SK-N-SH (cell line): ENCODE data around the gene DLD. TPM values are rescaled to one million over a fixed set of nuclear protein-coding genes. Genes with fewer than 3 reads are reported as not detected.

ENCODE experiments used
- CTCF ChIA-PET: fragments of 300-600, 350-600 bp; formaldehyde crosslinking; extraction: SDS; loops from one replicate; lab custom pipeline; 2021; lab: Yijun Ruan, JAX
- POLR2A ChIA-PET: fragments of 350-600 bp; sonication (Branson Sonifier 250); formaldehyde crosslinking; extraction: SDS; loops from one replicate; lab custom pipeline; 2020; ENCODE audit warnings: antibody characterized with exemption, inconsistent platforms; lab: Yijun Ruan, JAX
- DNase-seq: peaks from one replicate; pipeline ENCODE4 v3.0.0; 2012
- H2AFZ ChIP-seq: fragments of 200-600 bp; sonication (generic); 2 replicates; pipeline ENCODE4 v1.8.1; 2016; ENCODE audit warnings: antibody characterized with exemption, mild to moderate bottlenecking, low read depth
- H3F3A ChIP-seq: fragments of 200-600 bp; sonication (generic); replicated peaks from 2 replicates; pipeline ENCODE3; 2016; ENCODE audit warnings: antibody characterized with exemption, mild to moderate bottlenecking; ENCODE audit not compliant: insufficient read depth
- H3K27ac ChIP-seq, 2 experiments: fragments of 200-500 bp in 1 of 2; fragments of 200-600 bp in 1 of 2; sonication (Bioruptor generic) in 1 of 2; sonication (generic), shearing (Covaris generic) in 1 of 2; 2 replicates each; pipeline versions ENCODE4 v1.5.1 to v1.6.1; 2014 to 2016; ENCODE audit warnings: low read depth in 2 of 2, inconsistent platforms in 1 of 2, low read length in 1 of 2, mild to moderate bottlenecking in 1 of 2, mixed read lengths in 1 of 2
- H3K27me3 ChIP-seq: fragments of 200-600 bp; sonication (generic), shearing (Covaris generic); 2 replicates; pipeline ENCODE4 v1.6.1; 2016; ENCODE audit warnings: mixed run types; ENCODE audit not compliant: insufficient read depth
- H3K36me3 ChIP-seq, 2 experiments: fragments of 200-500 bp in 1 of 2; fragments of 200-600 bp in 1 of 2; sonication (Bioruptor generic) in 1 of 2; sonication (generic) in 1 of 2; replicated peaks in 1 of 2; 2 replicates each; pipeline versions ENCODE3 to v1.5.1; 2014 to 2016; ENCODE audit warnings: low read length in 1 of 2, mild to moderate bottlenecking in 1 of 2; ENCODE audit not compliant: insufficient read depth in 2 of 2, control insufficient read depth in 1 of 2
- H3K4me1 ChIP-seq, 2 experiments: fragments of 200-500 bp in 1 of 2; fragments of 200-600 bp in 1 of 2; sonication (Bioruptor generic) in 1 of 2; sonication (generic), shearing (Covaris generic) in 1 of 2; 2 replicates each; pipeline versions ENCODE4 v1.5.1 to v1.6.1; 2014 to 2016; ENCODE audit warnings: low read depth in 1 of 2, low read length in 1 of 2, mixed run types in 1 of 2; ENCODE audit not compliant: insufficient read depth in 2 of 2, control insufficient read depth in 1 of 2
- H3K4me2 ChIP-seq: fragments of 200-600 bp; sonication (generic), shearing (Covaris generic); 2 replicates; pipeline ENCODE4 v1.6.1; 2017; ENCODE audit warnings: mixed run types
- H3K4me3 ChIP-seq, 2 experiments: fragments of 200-500 bp in 1 of 2; fragments of 200-600 bp in 1 of 2; sonication (Bioruptor generic) in 1 of 2; sonication (generic), shearing (Covaris generic) in 1 of 2; 2 replicates each; pipeline versions ENCODE4 v1.5.1 to v1.8.1; 2014 to 2016; ENCODE audit warnings: low read depth in 2 of 2, inconsistent platforms in 1 of 2, low read length in 1 of 2, mild to moderate bottlenecking in 1 of 2, mixed read lengths in 1 of 2, moderate library complexity in 1 of 2
- H3K79me2 ChIP-seq: fragments of 200-600 bp; sonication (generic); 2 replicates; pipeline ENCODE4 v1.8.1; 2017; ENCODE audit warnings: mild to moderate bottlenecking; ENCODE audit not compliant: insufficient read depth
- H3K9ac ChIP-seq: fragments of 200-600 bp; sonication (generic); 2 replicates; pipeline ENCODE4 v1.6.1; 2017; ENCODE audit warnings: mixed run types
- H3K9me2 ChIP-seq: fragments of 200-600 bp; sonication (generic); 2 replicates; pipeline ENCODE4 v1.6.1; 2017; ENCODE audit warnings: mixed run types
- H3K9me3 ChIP-seq: fragments of 200-600 bp; sonication (generic); 2 replicates; pipeline ENCODE4 v1.6.1; 2017; ENCODE audit warnings: mixed run types, mild to moderate bottlenecking, moderate library complexity
- H4K20me1 ChIP-seq: fragments of 200-600 bp; sonication (generic); 2 replicates; pipeline ENCODE4 v1.6.1; 2017; ENCODE audit warnings: mild to moderate bottlenecking, mixed run types; ENCODE audit not compliant: insufficient read depth
- FOSL2 ChIP-seq: IDR thresholded peaks from 2 replicates; pipeline ENCODE4 v1.4.0; 2012; ENCODE audit warnings: low read depth, mild to moderate bottlenecking, moderate library complexity, borderline replicate concordance
- JUND ChIP-seq: IDR thresholded peaks from 2 replicates; pipeline ENCODE4 v1.4.0; 2012
- MEF2A ChIP-seq: IDR thresholded peaks from 2 replicates; pipeline ENCODE4 v1.4.0; 2012; ENCODE audit warnings: low read depth, borderline replicate concordance
- NRF1 ChIP-seq: IDR thresholded peaks from 2 replicates; pipeline ENCODE4 v1.6.1; 2012; ENCODE audit warnings: low read depth, mild to moderate bottlenecking, low read length
- RAD21 ChIP-seq: IDR thresholded peaks from 2 replicates; pipeline ENCODE4 v1.6.1; 2012; ENCODE audit warnings: mild to moderate bottlenecking, low read length
- RCOR1 ChIP-seq: fragments of 150-350 bp; IDR thresholded peaks from 2 replicates; pipeline ENCODE4 v1.6.1; 2017; ENCODE audit warnings: antibody characterized with exemption, low read length
- RXRA ChIP-seq: IDR thresholded peaks from 2 replicates; pipeline ENCODE4 v1.4.0; 2012; ENCODE audit warnings: low read depth, mild to moderate bottlenecking, borderline replicate concordance
- SMC3 ChIP-seq: IDR thresholded peaks from 2 replicates; pipeline ENCODE4 v1.6.1; 2012; ENCODE audit warnings: low read depth, low read length, improper control_type of control experiment
- YY1 ChIP-seq: IDR thresholded peaks from 2 replicates; pipeline ENCODE4 v1.4.0; 2012; ENCODE audit warnings: low read depth, mild to moderate bottlenecking
- WGBS: methylation state at CpG from one replicate; pipeline ENCODE4 v1.1.6; 2017; ENCODE audit warnings: low lambda C conversion rate; 5-methylcytosine and 5-hydroxymethylcytosine counted together
- polyA plus RNA-seq, 3 experiments: library from polyadenylated mRNA; depleted of rRNA; stranded (reverse); fragments of >200 nt; gene quantifications; 2 replicates each; pipeline ENCODE4 v1.2.3, GENCODE V29; 2012
- TF ChIP-seq, protein P1 (sequence below): IDR thresholded peaks from 2 replicates; pipeline ENCODE4; 2012
- TF ChIP-seq, protein P2 (sequence below): IDR thresholded peaks from 2 replicates; pipeline ENCODE4 v1.4.0; 2012; ENCODE audit warnings: low read depth
- TF ChIP-seq, protein P3 (sequence below): IDR thresholded peaks from 2 replicates; pipeline ENCODE4 v1.6.1; 2012; ENCODE audit warnings: mild to moderate bottlenecking, low read depth, low read length, moderate library complexity
- TF ChIP-seq, protein P4 (sequence below): IDR thresholded peaks from 2 replicates; pipeline ENCODE4 v1.4.0; 2012; ENCODE audit warnings: low read depth, borderline replicate concordance
- TF ChIP-seq, protein P5 (sequence below): fragments of 150-350 bp; IDR thresholded peaks from 2 replicates; pipeline ENCODE4 v1.6.1; 2016; ENCODE audit warnings: mild to moderate bottlenecking, low read depth, low read length

DLD gene
- polyA plus RNA-seq, 1 of the 3 experiments (the other 2 are of a cell fraction) = 140 TPM

DNA sequence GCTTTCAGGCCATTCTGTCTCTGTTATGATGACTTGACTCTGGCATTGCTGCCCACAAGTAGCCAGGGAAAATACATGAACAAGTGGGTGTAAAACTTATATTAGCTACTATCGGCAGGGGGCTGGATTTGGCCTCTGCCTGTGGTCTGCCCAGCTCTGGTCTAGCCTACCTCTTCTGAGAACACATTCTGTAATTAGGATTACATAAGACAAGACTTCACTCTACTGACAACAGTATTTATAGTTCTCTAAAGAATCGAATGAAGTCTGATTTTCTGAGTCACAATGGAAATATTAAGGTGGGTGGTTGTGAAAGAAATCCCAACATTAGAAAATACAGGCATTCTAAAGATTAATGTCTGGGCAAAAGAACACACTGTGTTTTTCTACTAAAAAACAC lies 55.5 kb downstream of the DLD start:
- no peaks in the 10 kb centered on the region; the same call in 1 of the 2 replicates for H4K20me1 ChIP-seq
- H3F3A ChIP-seq = peaks cover 75% of the 10 kb centered on the region
- TF ChIP-seq, protein P1, sequence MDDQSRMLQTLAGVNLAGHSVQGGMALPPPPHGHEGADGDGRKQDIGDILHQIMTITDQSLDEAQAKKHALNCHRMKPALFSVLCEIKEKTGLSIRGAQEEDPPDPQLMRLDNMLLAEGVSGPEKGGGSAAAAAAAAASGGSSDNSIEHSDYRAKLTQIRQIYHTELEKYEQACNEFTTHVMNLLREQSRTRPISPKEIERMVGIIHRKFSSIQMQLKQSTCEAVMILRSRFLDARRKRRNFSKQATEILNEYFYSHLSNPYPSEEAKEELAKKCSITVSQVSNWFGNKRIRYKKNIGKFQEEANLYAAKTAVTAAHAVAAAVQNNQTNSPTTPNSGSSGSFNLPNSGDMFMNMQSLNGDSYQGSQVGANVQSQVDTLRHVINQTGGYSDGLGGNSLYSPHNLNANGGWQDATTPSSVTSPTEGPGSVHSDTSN = peak; percentile 62
- no peak for TF ChIP-seq NRF1
- TF ChIP-seq, protein P2, sequence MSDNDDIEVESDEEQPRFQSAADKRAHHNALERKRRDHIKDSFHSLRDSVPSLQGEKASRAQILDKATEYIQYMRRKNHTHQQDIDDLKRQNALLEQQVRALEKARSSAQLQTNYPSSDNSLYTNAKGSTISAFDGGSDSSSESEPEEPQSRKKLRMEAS = no peak
- TF ChIP-seq RXRA = no peak
- no peak for TF ChIP-seq SMC3
- TF ChIP-seq, protein P3, sequence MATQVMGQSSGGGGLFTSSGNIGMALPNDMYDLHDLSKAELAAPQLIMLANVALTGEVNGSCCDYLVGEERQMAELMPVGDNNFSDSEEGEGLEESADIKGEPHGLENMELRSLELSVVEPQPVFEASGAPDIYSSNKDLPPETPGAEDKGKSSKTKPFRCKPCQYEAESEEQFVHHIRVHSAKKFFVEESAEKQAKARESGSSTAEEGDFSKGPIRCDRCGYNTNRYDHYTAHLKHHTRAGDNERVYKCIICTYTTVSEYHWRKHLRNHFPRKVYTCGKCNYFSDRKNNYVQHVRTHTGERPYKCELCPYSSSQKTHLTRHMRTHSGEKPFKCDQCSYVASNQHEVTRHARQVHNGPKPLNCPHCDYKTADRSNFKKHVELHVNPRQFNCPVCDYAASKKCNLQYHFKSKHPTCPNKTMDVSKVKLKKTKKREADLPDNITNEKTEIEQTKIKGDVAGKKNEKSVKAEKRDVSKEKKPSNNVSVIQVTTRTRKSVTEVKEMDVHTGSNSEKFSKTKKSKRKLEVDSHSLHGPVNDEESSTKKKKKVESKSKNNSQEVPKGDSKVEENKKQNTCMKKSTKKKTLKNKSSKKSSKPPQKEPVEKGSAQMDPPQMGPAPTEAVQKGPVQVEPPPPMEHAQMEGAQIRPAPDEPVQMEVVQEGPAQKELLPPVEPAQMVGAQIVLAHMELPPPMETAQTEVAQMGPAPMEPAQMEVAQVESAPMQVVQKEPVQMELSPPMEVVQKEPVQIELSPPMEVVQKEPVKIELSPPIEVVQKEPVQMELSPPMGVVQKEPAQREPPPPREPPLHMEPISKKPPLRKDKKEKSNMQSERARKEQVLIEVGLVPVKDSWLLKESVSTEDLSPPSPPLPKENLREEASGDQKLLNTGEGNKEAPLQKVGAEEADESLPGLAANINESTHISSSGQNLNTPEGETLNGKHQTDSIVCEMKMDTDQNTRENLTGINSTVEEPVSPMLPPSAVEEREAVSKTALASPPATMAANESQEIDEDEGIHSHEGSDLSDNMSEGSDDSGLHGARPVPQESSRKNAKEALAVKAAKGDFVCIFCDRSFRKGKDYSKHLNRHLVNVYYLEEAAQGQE = no peak
- peak; percentile 29 for TF ChIP-seq JUND
- no peak for TF ChIP-seq MEF2A
- no peak for TF ChIP-seq RCOR1
- TF ChIP-seq FOSL2 = peak; percentile 24; the same call in 1 of the 2 replicates
- TF ChIP-seq YY1 = no peak
- no peak for TF ChIP-seq RAD21
- TF ChIP-seq, protein P4, sequence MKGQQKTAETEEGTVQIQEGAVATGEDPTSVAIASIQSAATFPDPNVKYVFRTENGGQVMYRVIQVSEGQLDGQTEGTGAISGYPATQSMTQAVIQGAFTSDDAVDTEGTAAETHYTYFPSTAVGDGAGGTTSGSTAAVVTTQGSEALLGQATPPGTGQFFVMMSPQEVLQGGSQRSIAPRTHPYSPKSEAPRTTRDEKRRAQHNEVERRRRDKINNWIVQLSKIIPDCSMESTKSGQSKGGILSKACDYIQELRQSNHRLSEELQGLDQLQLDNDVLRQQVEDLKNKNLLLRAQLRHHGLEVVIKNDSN = no peak
- TF ChIP-seq, protein P5, sequence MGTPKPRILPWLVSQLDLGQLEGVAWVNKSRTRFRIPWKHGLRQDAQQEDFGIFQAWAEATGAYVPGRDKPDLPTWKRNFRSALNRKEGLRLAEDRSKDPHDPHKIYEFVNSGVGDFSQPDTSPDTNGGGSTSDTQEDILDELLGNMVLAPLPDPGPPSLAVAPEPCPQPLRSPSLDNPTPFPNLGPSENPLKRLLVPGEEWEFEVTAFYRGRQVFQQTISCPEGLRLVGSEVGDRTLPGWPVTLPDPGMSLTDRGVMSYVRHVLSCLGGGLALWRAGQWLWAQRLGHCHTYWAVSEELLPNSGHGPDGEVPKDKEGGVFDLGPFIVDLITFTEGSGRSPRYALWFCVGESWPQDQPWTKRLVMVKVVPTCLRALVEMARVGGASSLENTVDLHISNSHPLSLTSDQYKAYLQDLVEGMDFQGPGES = no peak
- H3K27me3 ChIP-seq = no peaks in the 10 kb centered on the region
- peaks cover 84 to 86% of the 10 kb centered on the region in 2 experiments for H3K36me3 ChIP-seq
- peak overlapping the region; percentile 51 to 93; a peak in 3 of 4 replicates for H3K27ac ChIP-seq
- ChIA-PET CTCF (interaction anchor here (2.2 kb wide), 1 partner anchor 200 kb away, joined by 5 read pairs; no protein-coding TSS in a partner anchor), POLR2A (no interaction called here)
- H3K9me2 ChIP-seq = no peaks in the 10 kb centered on the region
- no peak for DNase-seq
- WGBS = 36% methylated on average over 2 of the region's 2 CpGs
- peak overlapping the region; percentile 15; the same call in 1 of the 2 replicates for H3K4me2 ChIP-seq
- peaks cover 20 to 43% of the 10 kb centered on the region in 2 experiments for H3K4me1 ChIP-seq
- no peak overlapping the region for H3K4me3 ChIP-seq
- no peaks in the 10 kb centered on the region for H3K9me3 ChIP-seq
- H3K79me2 ChIP-seq = peaks cover 20% of the 10 kb centered on the region; the same call in 1 of the 2 replicates
- H2AFZ ChIP-seq = no peak overlapping the region
- H3K9ac ChIP-seq = peak overlapping the region; percentile 4; the same call in 1 of the 2 replicates
